Activated T-cell treated with anti-CD3 and anti-CD28 coated beads, Interleukin-2, amount 50 U/mL, for 72 hours (primary cell): ENCODE measurements around the gene OR10K2. TPM values are rescaled to one million over a fixed set of nuclear protein-coding genes. Genes with fewer than 3 reads are reported as not detected.
"Not testable (repeated sequence)": the region's sequence is repeated elsewhere in the genome, so short reads cannot be mapped to it uniquely, and the experiment has no call there.

Source experiments
- ATAC-seq, 2 donors: fragments of 150-1000 bp; cut with Tn5 transposase; replicated peaks in 1 of 2; 2 replicates each; pipeline ENCODE4 v1.10.0; 2021; ENCODE audit warnings: moderate library complexity in 2 of 2, mild to moderate bottlenecking in 1 of 2
- DNase-seq, 2 donors: peaks; one replicate each; pipeline ENCODE4 v3.0.0; 2021 to 2022; ENCODE audit warnings: mixed read lengths in 1 of 2
- H3K27ac Mint-ChIP-seq: one replicate; pipeline ENCODE4 v1.8.0; 2022; ENCODE audit warnings: mild to moderate bottlenecking, moderate library complexity, mixed read lengths
- H3K27me3 Mint-ChIP-seq: one replicate; pipeline ENCODE4 v1.8.0; 2022; ENCODE audit warnings: low read depth, mixed read lengths
- H3K36me3 Mint-ChIP-seq, 2 donors: one replicate each; pipeline ENCODE4 v1.8.0; 2022; ENCODE audit warnings: mixed read lengths in 2 of 2, mild to moderate bottlenecking in 1 of 2; ENCODE audit not compliant: insufficient read depth in 2 of 2
- H3K4me1 Mint-ChIP-seq: one replicate; pipeline ENCODE4 v1.8.0; 2022; ENCODE audit warnings: low read depth, mixed read lengths
- H3K4me3 Mint-ChIP-seq, 2 donors: one replicate each; pipeline ENCODE4 v1.8.0; 2022; ENCODE audit warnings: mild to moderate bottlenecking in 2 of 2, mixed read lengths in 2 of 2, moderate library complexity in 2 of 2
- H3K9me3 Mint-ChIP-seq, 2 donors: one replicate each; pipeline ENCODE4 v1.8.0; 2022; ENCODE audit warnings: mixed read lengths in 2 of 2
- total RNA-seq, 2 donors: library from RNA; stranded (reverse); gene quantifications; one replicate each; pipeline ENCODE4 v1.2.3, GENCODE V29; 2022

The OR10K2 gene
- total RNA-seq, 2 donors from 2014 or later = not detected

DNA sequence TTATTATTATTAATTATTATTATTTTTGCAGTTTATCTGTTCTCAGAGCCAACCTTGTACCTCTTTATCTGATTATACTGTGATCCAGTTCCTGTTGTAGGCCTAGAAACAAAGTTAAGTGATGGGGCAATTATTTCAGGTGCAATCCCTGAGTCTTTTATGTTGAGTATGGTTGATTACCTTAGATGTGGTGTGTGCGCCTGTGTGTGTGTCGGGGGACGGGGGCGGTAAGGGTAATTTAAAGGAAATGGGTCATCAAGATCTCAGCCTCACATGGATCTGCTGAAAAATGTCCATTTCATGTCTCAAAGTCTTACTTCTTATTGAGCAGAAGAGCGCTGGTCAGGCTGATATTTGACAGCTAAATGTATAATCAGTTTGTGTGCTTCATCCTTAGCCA lies 18.9 kb downstream of the OR10K2 start:
- no peak for ATAC-seq

GRCh38 chr1:158400871-158401270 lies 25.2 kb downstream of the OR10K2 start:
- Mint-ChIP-seq H3K4me1 (peaks cover 6% of the 10 kb centered on the region), H3K27ac (no peak overlapping the region), H3K36me3 (no peaks in the 10 kb centered on the region), H3K9me3 (no peaks in the 10 kb centered on the region), H3K4me3 (no peak overlapping the region), H3K27me3 (peaks cover 15% of the 10 kb centered on the region)
- DNase-seq = no peak
- no peak for ATAC-seq

More for the DNA sequence above, 18.9 kb downstream of the OR10K2 start:
- Mint-ChIP-seq H3K27ac (no peak overlapping the region), H3K4me1 (no peaks in the 10 kb centered on the region), H3K27me3 (peaks cover 6% of the 10 kb centered on the region), H3K36me3 (no peaks in the 10 kb centered on the region), H3K4me3 (no peak overlapping the region), H3K9me3 (no peaks in the 10 kb centered on the region)
- no peak for DNase-seq

GRCh38 chr1:158398818-158399514 lies 27.1 kb downstream of the OR10K2 start, which contains the start of gene OR10T2:
TSS of gene OR10T2 (minus strand) at chr1:158399466. CDS start at chr1:158399466, 0 bp downstream.
- H3K4me1 Mint-ChIP-seq = peaks cover 6% of the 10 kb centered on the region
- peaks cover 9% of the 10 kb centered on the region for H3K27me3 Mint-ChIP-seq
- no peaks in the 10 kb centered on the region for H3K9me3 Mint-ChIP-seq
- H3K36me3 Mint-ChIP-seq = no peaks in the 10 kb centered on the region
- DNase-seq (peak; percentile 3 to 21), ATAC-seq (peak; percentile 82 to 83)
- peak within 1 kb of the TSS in 1 of 2 donors; percentile 3 for H3K4me3 Mint-ChIP-seq
- H3K27ac Mint-ChIP-seq = no peak within 1 kb of the TSS

- Mint-ChIP-seq H3K9me3 (no peaks in the 10 kb centered on the region), H3K27ac (no peak overlapping the region), H3K27me3 (peaks cover 9% of the 10 kb centered on the region), H3K4me1 (peaks cover 6% of the 10 kb centered on the region), H3K4me3 (no peak overlapping the region), H3K36me3 (no peaks in the 10 kb centered on the region)
- ATAC-seq = no peak
- no peak for DNase-seq
Observed at GRCh38 chr1:158396646-158397045, 29.4 kb downstream of the OR10K2 start.

- no peak overlapping the region for H3K4me3 Mint-ChIP-seq
- ATAC-seq (no peak), DNase-seq (no peak)
- H3K27ac Mint-ChIP-seq = no peak overlapping the region
- H3K27me3 Mint-ChIP-seq = peaks cover under 1% of the 10 kb centered on the region
- no peaks in the 10 kb centered on the region for H3K4me1 Mint-ChIP-seq
- no peaks in the 10 kb centered on the region for H3K36me3 Mint-ChIP-seq
- no peaks in the 10 kb centered on the region for H3K9me3 Mint-ChIP-seq
Observed at GRCh38 chr1:158393476-158393875, 32.6 kb downstream of the OR10K2 start.

DNA sequence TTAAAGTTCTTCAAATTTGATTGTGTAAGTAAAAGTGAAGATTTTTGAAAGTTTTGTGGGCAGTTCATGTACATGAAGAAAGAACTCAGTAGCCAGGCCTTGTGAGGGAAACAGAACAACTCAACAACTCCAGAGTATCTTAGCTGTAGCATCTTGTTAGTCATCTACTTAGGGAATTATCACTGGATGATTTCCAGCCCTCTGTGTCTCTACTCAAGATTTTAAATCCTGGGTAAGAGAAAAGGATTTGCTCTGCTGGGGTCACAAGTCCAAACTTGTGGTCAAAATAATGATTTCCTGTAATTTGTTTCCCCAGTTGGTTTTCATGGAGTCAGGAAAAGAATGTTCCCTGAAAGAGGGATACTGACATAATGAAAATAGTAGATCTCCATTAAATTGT lies 34.9 kb downstream of the OR10K2 start:
- Mint-ChIP-seq H3K4me1 (no peaks in the 10 kb centered on the region), H3K27me3 (no peaks in the 10 kb centered on the region), H3K9me3 (no peaks in the 10 kb centered on the region), H3K4me3 (no peak overlapping the region), H3K27ac (no peak overlapping the region), H3K36me3 (no peaks in the 10 kb centered on the region)
- ATAC-seq = no peak
- DNase-seq = no peak

GRCh38 chr1:158390331-158390730 lies 35.7 kb downstream of the OR10K2 start:
- Mint-ChIP-seq H3K4me3 (no peak overlapping the region), H3K36me3 (no peaks in the 10 kb centered on the region), H3K4me1 (no peaks in the 10 kb centered on the region), H3K27me3 (no peaks in the 10 kb centered on the region), H3K27ac (no peak overlapping the region), H3K9me3 (peaks cover 0 to 2% of the 10 kb centered on the region in 2 donors)
- no peak for ATAC-seq
- DNase-seq = no peak

GRCh38 chr1:158374860-158375259 lies 51.2 kb downstream of the OR10K2 start:
- peaks cover 25% of the 10 kb centered on the region for H3K27me3 Mint-ChIP-seq
- peaks cover 1 to 3% of the 10 kb centered on the region in 2 donors for H3K9me3 Mint-ChIP-seq
- no peak overlapping the region for H3K27ac Mint-ChIP-seq
- DNase-seq (no peak), ATAC-seq (no peak)
- no peak overlapping the region for H3K4me3 Mint-ChIP-seq
- peaks cover 13% of the 10 kb centered on the region for H3K4me1 Mint-ChIP-seq
- H3K36me3 Mint-ChIP-seq = peaks cover 3 to 5% of the 10 kb centered on the region in 2 donors

GRCh38 chr1:158374101-158374500 lies 51.9 kb downstream of the OR10K2 start:
- not testable (repeated sequence) for DNase-seq, H3K4me3 Mint-ChIP-seq, H3K36me3 Mint-ChIP-seq, H3K27ac Mint-ChIP-seq, ATAC-seq, H3K9me3 Mint-ChIP-seq
- Mint-ChIP-seq H3K4me1 (peaks cover 13% of the 10 kb centered on the region), H3K27me3 (peaks cover 28% of the 10 kb centered on the region)

GRCh38 chr1:158371188-158371953 lies 54.7 kb downstream of the OR10K2 start:
- Mint-ChIP-seq H3K4me1 (peaks cover 13% of the 10 kb centered on the region), H3K27ac (no peak overlapping the region), H3K4me3 (no peak overlapping the region), H3K27me3 (peaks cover 30% of the 10 kb centered on the region), H3K9me3 (peaks cover 1 to 3% of the 10 kb centered on the region in 2 donors), H3K36me3 (peaks cover 3 to 5% of the 10 kb centered on the region in 2 donors)
- ATAC-seq (peak; percentile 99), DNase-seq (peak; percentile 36 to 71)

Other genes starting within 250 kb of the OR10K2 start
- not detected for gene CD1D, start 245.3 kb downstream of the OR10K2 start, total RNA-seq
- gene CD1A, start 171.8 kb downstream of the OR10K2 start, total RNA-seq = not detected
- under 1 TPM in 1 of 2 donors, not detected in 1; 0.16 TPM for gene CD1C, start 136.3 kb downstream of the OR10K2 start, total RNA-seq
- not detected for gene CD1B, start 94.7 kb downstream of the OR10K2 start, total RNA-seq
- gene CD1E, start 72.3 kb downstream of the OR10K2 start, total RNA-seq = not detected
- not detected for gene OR10T2, start 26.8 kb downstream of the OR10K2 start, total RNA-seq
- not detected for gene OR10K1, start 35.6 kb upstream of the OR10K2 start, total RNA-seq
- not detected for gene OR10R2, start 46.0 kb upstream of the OR10K2 start, total RNA-seq
- gene OR6Y1, start 128.2 kb upstream of the OR10K2 start, total RNA-seq = not detected
- gene OR6P1, start 144.3 kb upstream of the OR10K2 start, total RNA-seq = not detected
- not detected for gene OR10X1, start 153.7 kb upstream of the OR10K2 start, total RNA-seq
- not detected for gene OR10Z1, start 179.0 kb upstream of the OR10K2 start, total RNA-seq